ENCODE data around the gene FOXN1. TPM values are rescaled to one million over a fixed set of nuclear protein-coding genes. Genes with fewer than 3 reads are reported as not detected.

Gene FOXN1
- total RNA-seq, 4 donors from 2014 or later = 0.14 to 0.32 TPM; not detected in 2

GRCh38 chr17:28499684-28500357 is 6.3 kb upstream of the FOXN1 start:
- DNase-seq = no peak
- peak overlapping the region in 2 of 4 donors; percentile 23 to 57 for H3K27ac ChIP-seq

GRCh38 chr17:28500712-28501379 is 5.3 kb upstream of the FOXN1 start:
- Histone ChIP-seq H3K9me3 (no peaks in the 10 kb centered on the region), H3K27me3 (no peaks in the 10 kb centered on the region), H3K4me3 (no peak overlapping the region), H3K27ac (no peak overlapping the region), H3K36me3 (no peaks in the 10 kb centered on the region), H3K4me1 (peaks cover 0 to 35% (median 24%) of the 10 kb centered on the region in 4 donors)
- WGBS, 2 donors (ENCODE audit: low coverage in 1 of 2) = 53% methylated on average over 10 of the region's 13 CpGs; no CpG with 5 or more reads in 1 of the 2 donors
- intact Hi-C loops (cut with DNase I; ENCODE audit: low total_unique reads) = no loop called here
- DNase-seq = no peak
- TF ChIP-seq POLR2A (IDR thresholded peaks at IDR 0.05) = no peak
- no peak for TF ChIP-seq EP300 (IDR thresholded peaks at IDR 0.05; ENCODE audit: low read depth)
- TF ChIP-seq POLR2AphosphoS5 (IDR thresholded peaks at IDR 0.05) = no peak
- no peak for TF ChIP-seq CTCF (IDR thresholded peaks at IDR 0.05)
- in situ Hi-C loops (cut with MboI; ENCODE audit: low pct_ligation_motif_present in 1 of 4, low pct_unique_long_range_greater_than_20kb in 1 of 4, low sequenced_read_pairs in 3 of 4) = no loop called here

More at GRCh38 chr17:28499684-28500357, 6.3 kb upstream of the FOXN1 start:
- Histone ChIP-seq H3K4me3 (no peak overlapping the region), H3K4me1 (peaks cover 0 to 35% (median 24%) of the 10 kb centered on the region in 4 donors), H3K36me3 (no peaks in the 10 kb centered on the region), H3K27me3 (no peaks in the 10 kb centered on the region), H3K9me3 (no peaks in the 10 kb centered on the region)
- TF ChIP-seq EP300 (IDR thresholded peaks at IDR 0.05; ENCODE audit: low read depth) (no peak), POLR2A (IDR thresholded peaks at IDR 0.05) (no peak), POLR2AphosphoS5 (IDR thresholded peaks at IDR 0.05) (no peak), CTCF (IDR thresholded peaks at IDR 0.05) (no peak)
- 50 to 64% methylated on average over 1 to 9 of the region's 9 CpGs for WGBS, 2 donors (ENCODE audit: low coverage in 1 of 2)
- in situ Hi-C loops (cut with MboI; ENCODE audit: low pct_ligation_motif_present in 1 of 4, low pct_unique_long_range_greater_than_20kb in 1 of 4, low sequenced_read_pairs in 3 of 4) (loop anchor here in 2 of 4 donors (5.0 to 10.0 kb wide), 2 partner anchors 32 to 115 kb away; partner anchors contain the start of gene RSKR (in 2 of the 2)), intact Hi-C loops (cut with DNase I; ENCODE audit: low total_unique reads) (no loop called here)

DNA sequence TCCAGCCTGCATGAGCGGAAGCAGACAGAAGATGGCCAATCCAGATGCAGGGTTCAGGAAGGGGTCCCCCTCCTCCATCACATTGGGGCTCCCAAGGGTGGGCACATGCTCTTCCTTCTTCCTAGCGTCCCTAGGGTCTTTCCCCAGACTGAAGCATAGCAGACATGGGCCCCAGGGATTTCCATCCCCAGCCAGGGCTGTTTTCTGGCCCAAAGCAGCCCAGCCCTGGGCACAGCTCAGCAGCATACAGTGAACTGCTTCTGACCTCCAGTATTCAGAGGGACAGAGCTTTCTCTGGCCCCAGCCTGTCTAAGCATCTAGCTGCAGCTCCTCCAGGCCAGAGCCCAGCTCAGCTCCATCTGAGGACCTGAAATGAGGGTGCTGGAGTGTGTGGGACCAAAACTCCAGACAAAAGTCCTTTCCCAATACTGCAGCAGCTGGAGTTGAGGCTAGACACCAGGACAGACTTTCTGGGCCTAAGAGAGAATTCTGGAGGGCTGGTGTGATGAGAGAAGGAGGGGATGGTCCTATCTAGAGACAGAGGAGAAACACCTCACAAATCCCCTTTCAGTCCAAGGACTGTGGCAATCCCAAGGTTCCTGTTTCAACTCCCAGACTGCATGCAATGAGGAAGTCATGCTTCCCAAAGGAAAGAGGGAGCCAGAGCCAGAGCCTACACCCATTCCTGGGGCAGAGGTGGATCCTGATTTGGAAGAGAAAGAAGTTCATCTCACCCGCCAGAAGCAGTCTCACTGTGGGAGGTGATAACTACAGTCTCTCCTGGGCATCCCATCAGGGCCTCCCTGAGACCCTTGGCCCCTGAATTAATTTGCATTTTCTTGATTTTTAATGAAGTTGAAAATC is 4.5 kb upstream of the FOXN1 start:
- DNase-seq = no peak
- peaks cover 0 to 35% (median 24%) of the 10 kb centered on the region in 4 donors for H3K4me1 ChIP-seq
- no peaks in the 10 kb centered on the region for H3K36me3 ChIP-seq
- TF ChIP-seq POLR2AphosphoS5 (IDR thresholded peaks at IDR 0.05) = no peak
- no peak for TF ChIP-seq EP300 (IDR thresholded peaks at IDR 0.05; ENCODE audit: low read depth)
- no peak for TF ChIP-seq CTCF (IDR thresholded peaks at IDR 0.05)
- TF ChIP-seq POLR2A (IDR thresholded peaks at IDR 0.05) = no peak
- WGBS, 2 donors (ENCODE audit: low coverage in 1 of 2) = 87% methylated on average over 3 of the region's 3 CpGs; no CpG with 5 or more reads in 1 of the 2 donors
- in situ Hi-C loops (cut with MboI; ENCODE audit: low pct_ligation_motif_present in 1 of 4, low pct_unique_long_range_greater_than_20kb in 1 of 4, low sequenced_read_pairs in 3 of 4) (no loop called here), intact Hi-C loops (cut with DNase I; ENCODE audit: low total_unique reads) (no loop called here)
- peak overlapping the region in 1 of 4 donors; percentile 39 for H3K27ac ChIP-seq
- H3K9me3 ChIP-seq = no peaks in the 10 kb centered on the region
- no peak overlapping the region for H3K4me3 ChIP-seq
- H3K27me3 ChIP-seq = peaks cover 2% of the 10 kb centered on the region

DNA sequence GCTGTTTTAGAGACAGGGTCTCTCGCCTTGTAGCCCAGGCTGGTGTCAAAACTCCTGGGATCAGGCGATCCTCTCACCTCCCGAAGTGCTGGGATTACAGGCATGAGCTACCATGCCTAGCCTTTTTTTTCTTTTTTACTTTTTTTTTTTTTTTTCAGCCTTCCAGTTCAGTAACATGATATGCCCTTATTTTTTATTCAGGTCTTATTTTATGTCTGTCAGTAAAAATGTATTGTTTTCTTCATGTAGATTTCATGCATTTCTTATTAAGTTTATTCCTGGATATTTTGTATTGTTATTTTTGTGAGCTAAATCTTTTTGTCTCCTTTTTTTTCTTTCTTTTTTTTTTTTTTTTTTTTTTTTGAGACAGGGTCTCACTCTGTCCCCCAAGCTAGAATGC is 2.7 kb upstream of the FOXN1 start:
- no peak overlapping the region for H3K27ac ChIP-seq
- TF ChIP-seq POLR2AphosphoS5 (IDR thresholded peaks at IDR 0.05) = no peak
- no peak for TF ChIP-seq POLR2A (IDR thresholded peaks at IDR 0.05)
- no peak for TF ChIP-seq EP300 (IDR thresholded peaks at IDR 0.05; ENCODE audit: low read depth)
- TF ChIP-seq CTCF (IDR thresholded peaks at IDR 0.05) = no peak
- in situ Hi-C loops (cut with MboI; ENCODE audit: low pct_ligation_motif_present in 1 of 4, low pct_unique_long_range_greater_than_20kb in 1 of 4, low sequenced_read_pairs in 3 of 4) = no loop called here
- H3K9me3 ChIP-seq = no peaks in the 10 kb centered on the region
- peaks cover 14% of the 10 kb centered on the region for H3K27me3 ChIP-seq
- no peak overlapping the region for H3K4me3 ChIP-seq
- H3K36me3 ChIP-seq = no peaks in the 10 kb centered on the region
- no peak for DNase-seq
- 70 to 88% methylated on average over 3 of the region's 3 CpGs for WGBS, 2 donors (ENCODE audit: low coverage in 1 of 2)
- intact Hi-C loops (cut with DNase I; ENCODE audit: low total_unique reads) = no loop called here
- H3K4me1 ChIP-seq = peaks cover 0 to 42% (median 23%) of the 10 kb centered on the region in 4 donors

Measured in transverse colon (tissue), 4 donors.